ENCODE results near the gene SPEM1.

Gene SPEM1

GRCh38 chr17:7403977-7404736 is 16.0 kb upstream of the SPEM1 start, which contains the start of gene TMEM256:
TSS of gene TMEM256 (minus strand) at chr17:7404097. CDS start at chr17:7404084, 13 bp downstream.
- no peaks in the 10 kb centered on the region for H3K27me3 ChIP-seq (ENCODE audit: insufficient read depth, low read length)
- H3K9ac ChIP-seq (ENCODE audit: low read depth, low read length): peak within 1 kb of the TSS; percentile 83; the same call in 1 of the 2 replicates
- peak within 1 kb of the TSS; percentile 75 for H3K27ac ChIP-seq (ENCODE audit: low read length)
- peaks cover 8% of the 10 kb centered on the region; the same call in 1 of the 2 replicates for H3K4me1 ChIP-seq (ENCODE audit: insufficient read depth, low read length)
- H3K9me3 ChIP-seq (ENCODE audit: insufficient read depth, low read depth, low read length): no peaks in the 10 kb centered on the region
- H3K4me3 ChIP-seq (ENCODE audit: low read length): peak within 1 kb of the TSS; percentile 89
- peaks cover 6% of the 10 kb centered on the region for H3K36me3 ChIP-seq (ENCODE audit: insufficient read depth, low read depth, low read length)

- Histone ChIP-seq H3K27me3 (ENCODE audit: insufficient read depth, low read length) (no peaks in the 10 kb centered on the region), H3K4me3 (ENCODE audit: low read length) (peak overlapping the region; percentile 89), H3K4me1 (ENCODE audit: insufficient read depth, low read length) (peaks cover 8% of the 10 kb centered on the region; the same call in 1 of the 2 replicates), H3K36me3 (ENCODE audit: insufficient read depth, low read depth, low read length) (peaks cover 13% of the 10 kb centered on the region), H3K27ac (ENCODE audit: low read length) (no peak overlapping the region), H3K9me3 (ENCODE audit: insufficient read depth, low read depth, low read length) (no peaks in the 10 kb centered on the region), H3K9ac (ENCODE audit: low read depth, low read length) (peak overlapping the region; percentile 83; the same call in 1 of the 2 replicates)
Measured at GRCh38 chr17:7404737-7405349, 15.3 kb upstream of the SPEM1 start.

- Histone ChIP-seq H3K27me3 (ENCODE audit: insufficient read depth, low read length) (no peaks in the 10 kb centered on the region), H3K27ac (ENCODE audit: low read length) (no peak overlapping the region), H3K9ac (ENCODE audit: low read depth, low read length) (peak overlapping the region; percentile 83; the same call in 1 of the 2 replicates), H3K4me1 (ENCODE audit: insufficient read depth, low read length) (peaks cover 8% of the 10 kb centered on the region; the same call in 1 of the 2 replicates), H3K9me3 (ENCODE audit: insufficient read depth, low read depth, low read length) (no peaks in the 10 kb centered on the region), H3K4me3 (ENCODE audit: low read length) (peak overlapping the region; percentile 89), H3K36me3 (ENCODE audit: insufficient read depth, low read depth, low read length) (peaks cover 19% of the 10 kb centered on the region)
Measured at GRCh38 chr17:7405350-7406234, 14.5 kb upstream of the SPEM1 start.

- peaks cover 8% of the 10 kb centered on the region; the same call in 1 of the 2 replicates for H3K4me1 ChIP-seq (ENCODE audit: insufficient read depth, low read length)
- peak overlapping the region; percentile 89 for H3K4me3 ChIP-seq (ENCODE audit: low read length)
- H3K27me3 ChIP-seq (ENCODE audit: insufficient read depth, low read length): no peaks in the 10 kb centered on the region
- H3K27ac ChIP-seq (ENCODE audit: low read length): no peak overlapping the region
- H3K36me3 ChIP-seq (ENCODE audit: insufficient read depth, low read depth, low read length): peaks cover 19% of the 10 kb centered on the region
- peak overlapping the region; percentile 83; the same call in 1 of the 2 replicates for H3K9ac ChIP-seq (ENCODE audit: low read depth, low read length)
- H3K9me3 ChIP-seq (ENCODE audit: insufficient read depth, low read depth, low read length): no peaks in the 10 kb centered on the region
Measured at GRCh38 chr17:7406235-7406825, 13.8 kb upstream of the SPEM1 start.

- peaks cover 8% of the 10 kb centered on the region; the same call in 1 of the 2 replicates for H3K4me1 ChIP-seq (ENCODE audit: insufficient read depth, low read length)
- no peaks in the 10 kb centered on the region for H3K9me3 ChIP-seq (ENCODE audit: insufficient read depth, low read depth, low read length)
- peaks cover 19% of the 10 kb centered on the region for H3K36me3 ChIP-seq (ENCODE audit: insufficient read depth, low read depth, low read length)
- H3K4me3 ChIP-seq (ENCODE audit: low read length): no peak overlapping the region
- H3K27ac ChIP-seq (ENCODE audit: low read length): no peak overlapping the region
- H3K27me3 ChIP-seq (ENCODE audit: insufficient read depth, low read length): no peaks in the 10 kb centered on the region
- no peak overlapping the region for H3K9ac ChIP-seq (ENCODE audit: low read depth, low read length)
Measured at GRCh38 chr17:7407082-7407481, 13.0 kb upstream of the SPEM1 start.

GRCh38 chr17:7407485-7408251 is 12.5 kb upstream of the SPEM1 start, which contains the start of gene NLGN2:
TSS of gene NLGN2 (plus strand) at chr17:7407845. CDS start at chr17:7408256, 411 bp downstream.
- Histone ChIP-seq H3K27ac (ENCODE audit: low read length) (no peak within 1 kb of the TSS), H3K9ac (ENCODE audit: low read depth, low read length) (no peak within 1 kb of the TSS), H3K27me3 (ENCODE audit: insufficient read depth, low read length) (no peaks in the 10 kb centered on the region), H3K4me3 (ENCODE audit: low read length) (no peak within 1 kb of the TSS; the same call in 1 of the 2 replicates), H3K4me1 (ENCODE audit: insufficient read depth, low read length) (peaks cover 7% of the 10 kb centered on the region; the same call in 1 of the 2 replicates), H3K36me3 (ENCODE audit: insufficient read depth, low read depth, low read length) (peaks cover 24% of the 10 kb centered on the region), H3K9me3 (ENCODE audit: insufficient read depth, low read depth, low read length) (no peaks in the 10 kb centered on the region)

- H3K4me3 ChIP-seq (ENCODE audit: low read length): no peak overlapping the region; the same call in 1 of the 2 replicates
- H3K36me3 ChIP-seq (ENCODE audit: insufficient read depth, low read depth, low read length): peaks cover 28% of the 10 kb centered on the region
Measured at GRCh38 chr17:7408252-7408727, 11.8 kb upstream of the SPEM1 start.

GRCh38 chr17:7408863-7409262 is 11.3 kb upstream of the SPEM1 start:
- Histone ChIP-seq H3K36me3 (ENCODE audit: insufficient read depth, low read depth, low read length) (peaks cover 28% of the 10 kb centered on the region), H3K27ac (ENCODE audit: low read length) (no peak overlapping the region), H3K27me3 (ENCODE audit: insufficient read depth, low read length) (no peaks in the 10 kb centered on the region), H3K9me3 (ENCODE audit: insufficient read depth, low read depth, low read length) (no peaks in the 10 kb centered on the region), H3K4me3 (ENCODE audit: low read length) (no peak overlapping the region), H3K9ac (ENCODE audit: low read depth, low read length) (no peak overlapping the region), H3K4me1 (ENCODE audit: insufficient read depth, low read length) (peaks cover 3% of the 10 kb centered on the region; the same call in 1 of the 2 replicates)

More at GRCh38 chr17:7408252-7408727, 11.8 kb upstream of the SPEM1 start:
- no peak overlapping the region for H3K27ac ChIP-seq (ENCODE audit: low read length)
- H3K27me3 ChIP-seq (ENCODE audit: insufficient read depth, low read length): no peaks in the 10 kb centered on the region
- no peaks in the 10 kb centered on the region for H3K9me3 ChIP-seq (ENCODE audit: insufficient read depth, low read depth, low read length)
- H3K9ac ChIP-seq (ENCODE audit: low read depth, low read length): no peak overlapping the region
- H3K4me1 ChIP-seq (ENCODE audit: insufficient read depth, low read length): peaks cover 3% of the 10 kb centered on the region; the same call in 1 of the 2 replicates

- Histone ChIP-seq H3K36me3 (ENCODE audit: insufficient read depth, low read depth, low read length) (peaks cover 30% of the 10 kb centered on the region), H3K27me3 (ENCODE audit: insufficient read depth, low read length) (no peaks in the 10 kb centered on the region), H3K4me1 (ENCODE audit: insufficient read depth, low read length) (peaks cover 3% of the 10 kb centered on the region; the same call in 1 of the 2 replicates), H3K27ac (ENCODE audit: low read length) (no peak overlapping the region), H3K9ac (ENCODE audit: low read depth, low read length) (no peak overlapping the region), H3K4me3 (ENCODE audit: low read length) (no peak overlapping the region), H3K9me3 (ENCODE audit: insufficient read depth, low read depth, low read length) (no peaks in the 10 kb centered on the region)
Measured at GRCh38 chr17:7409716-7410115, 10.4 kb upstream of the SPEM1 start.

- no peaks in the 10 kb centered on the region for H3K9me3 ChIP-seq (ENCODE audit: insufficient read depth, low read depth, low read length)
- peaks cover 3% of the 10 kb centered on the region; the same call in 1 of the 2 replicates for H3K4me1 ChIP-seq (ENCODE audit: insufficient read depth, low read length)
- H3K9ac ChIP-seq (ENCODE audit: low read depth, low read length): no peak overlapping the region
- no peak overlapping the region for H3K4me3 ChIP-seq (ENCODE audit: low read length)
- H3K36me3 ChIP-seq (ENCODE audit: insufficient read depth, low read depth, low read length): peaks cover 41% of the 10 kb centered on the region
- H3K27me3 ChIP-seq (ENCODE audit: insufficient read depth, low read length): no peaks in the 10 kb centered on the region
- H3K27ac ChIP-seq (ENCODE audit: low read length): no peak overlapping the region
Measured at GRCh38 chr17:7410634-7411426, 9.3 kb upstream of the SPEM1 start.

Data from iPS-20b (cell line).